HPDE6-E6E7 (cell line): ENCODE measurements around the gene PTPDC1.

ENCODE experiments used
- DNase-seq: peaks from one replicate; pipeline ENCODE4 v3.0.0; 2011; ENCODE audit warnings: missing footprints; ENCODE audit errors: extremely low spot score

Gene PTPDC1

DNA sequence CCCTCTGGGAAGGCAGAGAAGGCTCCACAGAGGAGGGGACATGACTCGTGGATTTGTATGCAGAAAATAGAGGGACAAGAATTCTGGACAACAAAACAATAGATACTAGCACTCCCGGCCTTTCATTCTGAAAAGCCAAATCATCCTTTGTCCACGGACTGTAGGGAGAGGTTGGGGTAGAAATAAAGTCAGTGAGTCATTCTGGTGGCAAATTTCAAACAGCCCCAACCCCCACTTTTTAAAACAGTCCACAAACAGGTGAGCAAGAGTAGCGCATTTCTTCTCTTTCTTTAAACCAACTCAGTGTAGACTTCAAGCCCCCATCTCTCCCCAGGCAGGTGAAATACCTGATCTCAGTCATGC is 56.1 kb downstream of the PTPDC1 start:
- DNase-seq = peak; percentile 25

DNA sequence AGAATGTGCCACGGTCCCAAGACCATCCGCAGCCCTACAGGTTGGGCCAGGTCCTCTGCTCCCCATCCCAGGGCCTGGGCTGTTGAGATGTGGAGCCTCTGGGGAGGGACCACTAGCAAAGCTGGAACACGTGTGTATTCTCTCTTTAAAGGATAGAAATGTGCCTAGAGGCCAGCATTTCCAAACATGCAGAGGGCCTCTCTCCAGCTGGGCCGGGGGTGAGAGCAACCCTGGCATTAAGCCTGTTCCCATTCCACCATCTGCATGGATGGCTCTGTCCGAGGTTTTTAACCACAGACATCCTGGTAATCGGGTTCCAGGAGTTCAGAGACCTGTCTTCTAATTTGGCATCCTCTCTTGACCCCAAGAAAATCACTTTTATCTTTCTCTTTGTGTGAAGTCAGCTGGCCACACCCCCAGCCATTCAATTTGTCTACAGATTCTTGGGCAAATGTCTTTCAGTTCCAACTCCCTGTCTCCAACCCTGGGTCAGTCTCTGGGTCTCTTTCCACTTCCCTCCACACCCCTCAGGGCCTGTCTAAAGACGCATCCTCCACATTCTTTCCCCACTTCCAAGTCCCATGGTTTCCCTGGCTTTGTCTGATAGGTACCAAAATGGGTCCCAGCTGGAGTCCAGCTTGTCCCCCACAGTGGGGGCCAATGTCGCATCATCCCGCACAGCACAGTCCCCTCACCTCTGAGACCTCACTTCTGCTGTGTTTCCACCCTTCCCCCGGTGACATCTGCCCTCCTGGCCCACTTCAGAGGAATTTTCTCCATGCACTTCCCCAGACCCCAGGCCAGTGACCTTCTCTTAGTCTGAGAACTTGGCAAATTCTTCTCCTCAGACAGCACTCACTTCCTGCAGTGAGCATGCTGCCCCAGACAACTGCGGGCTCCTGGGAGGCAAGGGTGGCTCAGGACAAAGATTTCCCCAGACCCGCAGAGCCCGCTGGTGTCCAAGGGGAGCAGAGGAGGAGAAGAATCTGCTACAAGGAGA is 56.8 kb downstream of the PTPDC1 start:
- no peak for DNase-seq

DNA sequence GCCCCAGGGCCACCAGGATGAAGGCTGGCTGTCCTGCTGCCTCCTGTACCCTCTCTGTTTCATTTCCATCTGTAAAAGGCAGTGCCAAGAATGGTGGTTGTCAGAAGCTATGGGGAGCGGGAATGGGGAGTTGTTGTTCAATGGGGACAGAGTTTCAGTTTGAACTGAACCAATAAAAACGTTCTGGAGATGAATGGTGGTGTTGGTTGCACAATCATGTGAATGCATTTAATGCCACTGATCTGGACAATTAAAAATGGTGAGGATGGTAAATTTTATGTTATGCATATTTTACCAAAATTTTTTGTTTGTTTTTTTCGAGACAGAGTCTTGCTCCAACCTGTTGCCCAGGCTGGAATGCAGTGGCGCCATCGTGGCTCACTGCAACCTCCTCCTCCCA is 58.1 kb downstream of the PTPDC1 start:
- no peak for DNase-seq

DNA sequence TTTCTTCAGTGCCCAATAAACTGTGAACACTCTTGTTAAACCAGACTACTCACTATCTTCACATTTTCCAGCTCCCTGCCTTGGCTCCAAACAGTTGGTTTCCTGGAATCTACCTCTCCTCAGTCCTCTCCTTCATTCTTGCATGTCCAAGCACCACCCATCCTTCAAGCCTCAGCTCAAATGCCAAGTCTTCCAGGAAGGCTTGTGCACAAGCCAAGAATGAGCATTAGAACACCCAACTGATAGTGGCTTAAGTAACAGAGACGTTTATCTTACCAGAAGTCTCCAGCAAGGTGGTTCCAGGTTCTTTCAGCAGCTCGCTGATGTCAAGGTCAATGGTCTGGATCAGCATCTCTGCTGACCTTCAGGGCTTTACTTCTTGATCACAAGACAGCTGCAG is 60.1 kb downstream of the PTPDC1 start:
- no peak for DNase-seq

DNA sequence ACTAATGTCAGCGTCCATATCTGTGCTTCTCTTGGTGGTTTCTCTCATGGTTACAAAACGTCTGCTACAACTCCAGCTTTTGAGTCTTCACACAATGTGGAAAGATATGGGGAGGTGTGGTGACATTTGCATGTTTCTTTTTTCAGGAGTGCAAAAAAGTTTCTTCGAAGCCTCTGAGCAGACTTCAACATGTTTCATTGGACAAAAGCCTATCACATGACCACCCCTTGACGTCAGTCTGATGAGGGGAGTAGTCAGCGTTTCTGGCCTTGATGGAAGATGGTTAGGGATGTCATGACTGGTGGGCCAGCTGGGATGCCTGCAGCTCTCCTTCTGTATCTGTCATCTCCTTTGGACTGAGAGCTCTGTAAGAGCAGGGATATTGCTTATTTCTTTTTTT is 61.4 kb downstream of the PTPDC1 start:
- no peak for DNase-seq

DNA sequence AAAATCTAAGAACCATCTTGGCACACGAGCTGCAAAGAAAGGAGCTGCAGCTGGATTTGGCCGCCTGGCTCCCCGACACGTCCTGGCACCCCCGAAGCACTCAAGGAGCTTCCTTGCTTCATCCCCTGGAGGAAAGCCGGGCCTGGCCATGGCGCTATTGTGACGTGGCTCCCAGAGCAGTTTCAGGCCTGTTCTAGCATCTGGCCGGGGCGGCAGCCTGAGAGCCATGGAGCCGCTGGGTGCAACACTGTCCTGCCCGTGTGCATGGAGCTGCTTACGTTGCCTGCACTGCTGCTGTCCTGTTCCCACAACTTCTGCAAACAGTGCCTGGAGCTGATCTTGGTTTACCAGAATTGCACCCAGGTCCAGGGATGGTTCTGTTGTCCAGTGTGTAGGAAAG is 63.5 kb downstream of the PTPDC1 start:
- no peak for DNase-seq

DNA sequence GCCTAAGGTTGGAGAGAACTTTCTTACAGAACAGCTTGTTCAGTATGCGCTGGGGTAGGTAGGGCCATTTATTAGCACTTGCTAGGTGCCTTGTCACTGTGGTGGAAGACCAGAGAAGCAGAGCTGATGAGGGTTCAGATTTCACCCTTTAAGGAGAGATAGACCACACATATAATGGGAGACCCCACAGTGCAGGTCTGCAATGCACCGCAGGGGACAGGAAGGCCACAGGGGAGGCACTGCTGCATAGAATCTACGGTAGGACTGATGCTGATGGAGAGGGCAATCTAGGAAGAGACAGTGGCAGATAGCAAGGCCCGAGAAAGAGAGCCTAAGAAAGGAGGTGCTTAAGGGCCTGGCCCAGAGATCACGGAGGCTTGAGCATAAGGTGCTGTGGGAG is 64.2 kb downstream of the PTPDC1 start:
- DNase-seq = no peak

DNA sequence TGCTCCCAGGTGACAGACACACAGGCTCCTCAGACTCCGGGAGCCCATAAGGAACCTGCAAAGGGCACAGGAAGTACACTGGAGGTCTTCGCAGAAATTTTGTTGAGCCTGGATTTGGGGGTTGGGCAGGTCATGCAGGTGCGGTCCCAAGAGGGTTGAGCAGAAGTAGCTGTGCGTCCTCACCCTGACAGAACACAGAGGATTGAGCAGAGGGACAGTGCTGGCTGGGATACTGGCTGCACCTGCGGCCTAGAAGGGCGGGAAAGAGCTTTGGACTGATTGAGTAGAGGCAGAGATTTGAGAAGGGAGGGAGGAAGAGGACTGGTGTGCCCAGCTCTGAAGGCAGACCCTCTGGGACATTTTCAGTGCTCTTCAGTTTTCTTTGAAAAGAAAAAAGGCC is 65.4 kb downstream of the PTPDC1 start:
- no peak for DNase-seq

DNA sequence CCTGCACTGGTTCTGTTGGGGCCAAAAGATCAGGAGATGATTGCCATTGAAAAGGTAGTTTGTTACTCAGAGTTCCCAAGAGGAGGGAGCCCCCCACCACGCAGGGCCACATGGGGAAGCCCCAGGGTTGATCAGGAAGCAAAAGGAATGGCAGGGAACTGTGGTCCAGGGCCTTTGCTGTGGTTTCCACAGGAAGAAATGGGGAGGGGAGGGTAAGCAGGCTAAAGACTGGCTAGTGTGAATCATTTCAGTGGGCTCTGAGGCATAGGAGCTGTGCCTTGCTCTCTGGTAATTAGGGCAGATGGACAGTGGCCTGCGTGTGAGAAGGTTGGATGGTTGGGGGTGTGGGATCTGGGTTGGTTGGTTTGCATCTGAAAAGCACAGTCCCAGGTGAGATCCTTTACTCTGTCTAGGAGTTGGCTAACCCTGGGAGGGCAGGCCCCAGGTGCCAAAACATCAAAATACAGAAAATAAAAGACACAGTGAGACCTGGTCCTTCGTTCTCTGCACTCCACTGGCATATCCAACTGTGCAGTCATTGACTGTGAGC is 66.1 kb downstream of the PTPDC1 start:
- no peak for DNase-seq

DNA sequence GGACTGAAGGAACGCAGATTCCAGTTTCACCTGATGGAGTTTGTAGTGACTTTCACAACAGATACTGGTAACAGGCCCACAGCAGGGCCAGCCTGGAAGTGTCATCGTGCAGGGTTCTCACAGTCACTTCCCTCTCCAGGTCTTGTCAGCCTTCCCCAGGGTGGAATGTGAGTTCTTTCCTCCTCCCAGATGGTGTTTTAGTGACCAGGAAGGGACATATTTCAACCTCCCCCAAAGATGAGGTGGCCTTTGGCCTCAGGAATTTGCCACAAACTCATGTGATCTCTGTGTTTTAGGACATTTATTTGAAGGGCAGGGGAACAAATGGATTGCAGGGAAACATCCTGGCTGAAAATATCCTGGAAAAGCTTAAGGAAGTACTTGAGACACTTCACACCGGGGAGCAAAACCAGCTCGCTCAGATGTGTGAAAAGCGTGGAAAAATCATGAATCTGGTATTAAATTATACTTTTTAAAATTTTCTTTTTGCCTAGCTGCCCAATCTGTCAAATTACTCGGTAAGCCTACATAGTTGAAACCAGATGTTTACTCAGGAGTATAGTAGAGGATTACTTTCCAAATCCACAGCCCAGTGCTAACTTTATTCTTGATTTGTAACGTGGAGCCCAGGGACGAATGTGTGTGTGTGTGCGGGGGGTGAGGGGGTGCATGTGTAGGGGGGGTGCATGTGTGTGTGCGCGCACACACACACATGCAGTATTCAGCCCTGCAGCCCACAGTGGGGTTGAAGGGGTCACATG is 66.8 kb downstream of the PTPDC1 start:
- DNase-seq = no peak

DNA sequence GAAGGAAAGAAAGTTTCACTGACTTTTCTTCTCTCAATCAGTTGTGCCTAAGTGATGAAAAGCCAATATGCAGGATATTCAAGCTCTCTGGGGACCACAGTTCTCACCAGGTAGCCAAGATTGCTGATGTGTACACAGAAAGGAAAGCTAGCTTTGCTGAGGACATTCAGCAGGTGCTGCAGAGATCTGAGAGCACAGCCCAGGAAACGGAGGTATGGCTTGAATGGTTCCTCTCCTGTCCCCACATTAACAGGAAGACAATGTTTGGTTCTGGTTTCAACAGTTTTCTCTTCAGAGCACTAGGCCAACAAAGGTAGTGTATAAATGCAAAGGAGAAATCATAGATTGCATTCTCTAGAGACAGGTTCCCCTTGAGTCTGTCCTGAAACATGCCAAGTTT is 69.6 kb downstream of the PTPDC1 start:
- DNase-seq = no peak

DNA sequence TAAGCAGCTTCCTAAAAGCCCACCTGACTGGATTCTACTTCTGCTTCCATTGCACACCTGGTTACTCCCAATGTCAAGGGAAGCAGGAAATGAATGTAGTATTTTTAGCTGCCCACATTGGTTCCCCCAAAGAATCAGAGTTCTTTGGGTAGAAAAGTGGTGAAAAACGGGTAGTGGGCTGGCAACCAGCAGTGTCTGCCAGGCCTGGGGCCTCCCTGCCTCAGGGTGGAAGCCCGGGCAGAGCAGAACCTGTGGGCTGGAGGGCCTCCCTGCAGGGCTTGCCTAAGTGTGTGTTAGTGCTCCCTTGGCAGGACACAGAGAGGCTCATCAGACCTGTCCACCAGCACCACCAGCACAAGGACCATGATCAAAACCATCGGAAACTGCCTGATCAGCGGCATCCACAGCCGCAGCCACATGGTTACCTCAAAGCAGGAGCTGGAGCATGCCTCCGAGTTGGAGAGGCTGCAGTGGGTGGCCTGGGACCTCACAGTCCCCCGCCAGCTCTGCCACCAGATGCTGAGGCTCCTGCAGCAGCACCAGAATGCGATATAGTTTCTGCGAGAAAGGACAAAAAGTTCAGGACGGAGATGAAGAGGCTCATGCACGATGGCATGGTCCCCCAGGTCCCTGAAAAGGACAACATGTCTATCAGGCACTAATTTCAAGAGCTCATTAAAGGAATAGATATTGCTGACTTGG is 72.2 kb downstream of the PTPDC1 start:
- no peak for DNase-seq

DNA sequence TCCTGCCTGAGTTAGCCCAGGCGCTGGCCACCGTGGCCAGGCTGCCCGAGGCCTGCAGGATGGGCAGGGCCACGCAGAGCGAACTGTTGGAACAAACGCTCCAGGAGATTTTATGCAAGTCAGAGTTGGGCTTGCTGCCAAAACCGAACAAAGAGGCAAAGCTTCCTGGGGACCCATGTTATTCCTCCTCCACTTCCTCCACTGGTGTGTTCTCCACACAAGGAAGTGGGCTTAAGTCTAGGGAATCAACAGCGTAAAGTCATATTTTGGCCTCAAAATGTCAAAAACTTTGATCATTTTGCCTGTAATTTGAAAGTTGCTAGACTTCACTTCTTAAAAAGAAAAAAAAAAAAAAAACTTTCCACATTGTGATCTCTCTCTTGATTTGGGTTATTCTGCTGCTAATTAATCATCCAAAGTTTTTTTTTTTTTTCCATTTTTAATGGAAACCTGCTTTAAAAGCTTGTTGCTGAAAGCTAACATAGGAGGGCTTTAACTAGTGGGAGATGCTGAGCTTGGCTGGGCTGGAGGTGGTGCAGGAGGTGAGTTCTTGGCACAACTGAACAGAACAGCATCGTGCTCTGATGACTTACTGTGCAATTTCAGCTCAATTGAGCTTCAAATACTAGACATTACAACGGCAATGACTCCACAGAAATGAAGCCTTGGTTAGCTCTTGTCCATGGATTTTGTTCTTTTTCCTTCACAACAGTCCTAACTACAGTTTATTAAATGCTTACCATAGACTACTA is 73.0 kb downstream of the PTPDC1 start:
- DNase-seq = peak; percentile 41
